Stomach (tissue), 9 donors: ENCODE results near the gene ENDOD1. TPM values are rescaled to one million over a fixed set of nuclear protein-coding genes. Genes with fewer than 3 reads are reported as not detected.

Source experiments
- DNase-seq, 2 donors: peaks; one replicate each; pipeline versions ENCODE4 v3.0.0 to v3.0.0-alpha.2; 2013 to 2019
- H3K27ac ChIP-seq, 5 donors: fragments of 200-600 bp in 4 of 5; sonication (generic) in 4 of 5; one replicate each; pipeline ENCODE4 v1.5.1; 2013 to 2019; ENCODE audit warnings: mild to moderate bottlenecking in 1 of 5, moderate library complexity in 1 of 5
- H3K27me3 ChIP-seq, 3 donors: fragments of 200-600 bp; sonication (generic); one replicate each; pipeline ENCODE4 v1.5.1; 2017 to 2019; ENCODE audit warnings: mixed run types in 1 of 3
- H3K36me3 ChIP-seq, 4 donors: fragments of 200-600 bp; sonication (generic); 1 replicate in 3 of 4; 2 replicates in 1 of 4; pipeline ENCODE4 v1.5.1; 2016 to 2019
- H3K4me1 ChIP-seq, 4 donors: fragments of 200-600 bp; sonication (generic); one replicate each; pipeline ENCODE4 v1.5.1; 2016 to 2019
- H3K4me3 ChIP-seq, 4 donors: fragments of 200-600 bp; sonication (generic) in 3 of 4; one replicate each; pipeline ENCODE4 v1.5.1; 2016 to 2019; ENCODE audit warnings: mild to moderate bottlenecking in 1 of 4
- H3K9me3 ChIP-seq, 4 donors: fragments of 200-600 bp; sonication (generic); one replicate each; pipeline ENCODE4 v1.5.1; 2016 to 2019
- EP300 ChIP-seq: sonication (generic); formaldehyde crosslinking; IDR thresholded peaks from one replicate; pipeline ENCODE4 v1.6.1; 2017; ENCODE audit warnings: antibody characterized with exemption
- POLR2A ChIP-seq, 4 donors: fragments of 450-650 bp; IDR thresholded peaks; one replicate each; pipeline ENCODE4 v1.6.1; 2016; ENCODE audit warnings: antibody characterized with exemption in 4 of 4, control low read depth in 2 of 4, mild to moderate bottlenecking in 1 of 4, moderate library complexity in 1 of 4
- POLR2AphosphoS5 ChIP-seq, 3 donors: sonication (generic); formaldehyde crosslinking; IDR thresholded peaks; one replicate each; pipeline ENCODE4 v1.6.1; 2016; ENCODE audit warnings: antibody characterized with exemption in 3 of 3
- WGBS, 5 donors: extraction: QIAGEN DNeasy Blood & Tissue Kit in 3 of 5; methylation state at CpG; one replicate each; pipeline versions ENCODE4 v1.1.5 to v1.1.7; 2013 to 2018; 5-methylcytosine and 5-hydroxymethylcytosine counted together
- intact Hi-C: fragments of 100-400 bp; cut with DNase I; formaldehyde crosslinking; loops from one replicate; pipeline ENCODE4 v1.15.1; 2023; ENCODE audit warnings: low total_unique reads
- polyA plus RNA-seq, 3 donors: library from polyadenylated mRNA; stranded (reverse); fragments of 200-250 nt; gene quantifications; one replicate each; pipeline ENCODE4 v1.2.3, GENCODE V29; 2013
- total RNA-seq, 5 donors: library from RNA; depleted of rRNA; stranded (reverse); fragments of >200 nt; gene quantifications; one replicate each; pipeline versions ENCODE4 v1.1.0 to v1.2.3, GENCODE V29; 2014 to 2016
- TF ChIP-seq, protein P1 (sequence below), 7 experiments: fragments of 450-650 bp in 4 of 7; fragments of 200-600 bp in 3 of 7; sonication (generic) in 3 of 7; IDR thresholded peaks; one replicate each; pipeline ENCODE4 v1.5.1; 2016 to 2019; ENCODE audit warnings: antibody characterized with exemption in 7 of 7, control low read depth in 2 of 7, mild to moderate bottlenecking in 1 of 7
- donor health status: healthy with polysubstance abuse.
- donor health status: Bipolar disorder and iron deficiency.
- donor health status: healthy.

The ENDOD1 gene
- total and polyA plus RNA-seq, 8 donors: 2.4 to 32.2 (median 14.9) TPM

DNA sequence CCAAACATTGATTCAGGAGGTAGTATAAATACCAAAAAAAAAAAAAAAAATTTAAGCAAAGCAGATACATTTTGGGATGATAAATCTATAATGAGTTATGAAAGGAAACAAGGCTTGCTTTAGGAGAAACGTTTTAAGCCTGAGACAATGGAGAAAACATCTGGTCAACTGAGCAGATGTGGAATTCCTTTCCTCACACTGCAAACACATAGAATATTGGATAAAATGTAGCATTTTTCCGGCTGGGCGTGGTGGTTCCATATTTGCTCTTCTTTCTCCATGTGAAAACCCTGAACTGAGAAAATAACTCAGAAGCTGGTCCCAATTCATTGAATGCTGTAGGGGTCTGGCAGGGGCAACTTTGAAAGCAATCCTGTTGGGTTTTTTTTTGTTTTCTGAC, 33.9 kb downstream of the ENDOD1 start:
- Histone ChIP-seq H3K4me3 (no peak overlapping the region), H3K9me3 (no peaks in the 10 kb centered on the region), H3K27ac (no peak overlapping the region), H3K27me3 (no peaks in the 10 kb centered on the region), H3K4me1 (peaks cover 0 to 13% (median 0%) of the 10 kb centered on the region in 4 donors), H3K36me3 (peaks cover 0 to 6% (median 5%) of the 10 kb centered on the region in 4 donors)
- intact Hi-C loops: no loop called here
- no peak for DNase-seq
- TF ChIP-seq POLR2AphosphoS5 (IDR thresholded peaks at IDR 0.05): no peak
- TF ChIP-seq EP300: no peak
- TF ChIP-seq, protein P1, sequence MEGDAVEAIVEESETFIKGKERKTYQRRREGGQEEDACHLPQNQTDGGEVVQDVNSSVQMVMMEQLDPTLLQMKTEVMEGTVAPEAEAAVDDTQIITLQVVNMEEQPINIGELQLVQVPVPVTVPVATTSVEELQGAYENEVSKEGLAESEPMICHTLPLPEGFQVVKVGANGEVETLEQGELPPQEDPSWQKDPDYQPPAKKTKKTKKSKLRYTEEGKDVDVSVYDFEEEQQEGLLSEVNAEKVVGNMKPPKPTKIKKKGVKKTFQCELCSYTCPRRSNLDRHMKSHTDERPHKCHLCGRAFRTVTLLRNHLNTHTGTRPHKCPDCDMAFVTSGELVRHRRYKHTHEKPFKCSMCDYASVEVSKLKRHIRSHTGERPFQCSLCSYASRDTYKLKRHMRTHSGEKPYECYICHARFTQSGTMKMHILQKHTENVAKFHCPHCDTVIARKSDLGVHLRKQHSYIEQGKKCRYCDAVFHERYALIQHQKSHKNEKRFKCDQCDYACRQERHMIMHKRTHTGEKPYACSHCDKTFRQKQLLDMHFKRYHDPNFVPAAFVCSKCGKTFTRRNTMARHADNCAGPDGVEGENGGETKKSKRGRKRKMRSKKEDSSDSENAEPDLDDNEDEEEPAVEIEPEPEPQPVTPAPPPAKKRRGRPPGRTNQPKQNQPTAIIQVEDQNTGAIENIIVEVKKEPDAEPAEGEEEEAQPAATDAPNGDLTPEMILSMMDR (IDR thresholded peaks at IDR 0.05): no peak
- TF ChIP-seq POLR2A (IDR thresholded peaks at IDR 0.05): no peak
- WGBS, 5 donors: 69 to 83% (median 80%) methylated on average over 3 of the region's 3 CpGs

DNA sequence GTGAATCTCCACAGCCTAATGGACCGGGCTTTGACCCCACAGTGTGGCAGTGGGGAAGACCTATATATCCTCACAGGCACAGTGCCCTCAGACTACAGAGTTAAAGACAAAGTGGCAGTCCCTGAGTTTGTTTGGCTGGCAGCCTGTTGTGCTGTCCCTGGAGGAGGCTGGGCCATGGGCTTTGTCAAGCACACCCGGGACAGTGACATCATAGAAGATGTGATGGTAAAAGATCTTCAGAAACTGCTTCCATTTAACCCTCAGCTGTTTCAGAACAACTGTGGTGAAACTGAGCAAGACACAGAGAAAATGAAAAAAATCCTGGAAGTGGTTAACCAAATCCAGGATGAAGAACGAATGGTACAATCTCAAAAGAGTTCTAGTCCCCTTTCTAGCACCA, 39.0 kb downstream of the ENDOD1 start:
- Histone ChIP-seq H3K36me3 (peaks cover 0 to 33% (median 18%) of the 10 kb centered on the region in 4 donors), H3K4me3 (no peak overlapping the region), H3K27me3 (no peaks in the 10 kb centered on the region), H3K27ac (no peak overlapping the region), H3K4me1 (no peaks in the 10 kb centered on the region), H3K9me3 (no peaks in the 10 kb centered on the region)
- intact Hi-C loops: no loop called here
- WGBS, 5 donors: 81 to 92% (median 88%) methylated on average over 3 of the region's 3 CpGs
- TF ChIP-seq, protein P1 (IDR thresholded peaks at IDR 0.05): no peak
- TF ChIP-seq POLR2AphosphoS5 (IDR thresholded peaks at IDR 0.05): no peak
- DNase-seq: no peak

DNA sequence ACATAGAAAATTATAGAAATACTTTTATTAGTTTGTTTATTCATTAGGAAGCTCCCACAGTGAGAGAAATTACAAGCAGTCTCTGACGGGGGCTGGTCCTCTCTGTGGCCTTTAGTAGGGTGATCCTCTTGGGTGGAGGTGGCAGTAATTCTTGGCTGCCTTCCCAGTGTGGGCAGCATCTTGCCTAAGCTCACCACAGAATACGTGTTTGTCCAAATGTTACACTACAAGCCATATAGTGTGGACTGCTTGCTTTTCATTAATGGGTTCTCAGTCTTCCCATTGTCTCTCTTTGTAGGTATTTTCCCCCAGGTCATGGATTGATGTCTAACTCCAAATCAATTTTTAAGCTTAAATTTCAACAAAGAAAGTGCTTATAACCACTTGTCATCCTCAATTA, 43.3 kb downstream of the ENDOD1 start:
- WGBS, 5 donors: 23 to 57% (median 43%) methylated on average over 2 of the region's 2 CpGs
- H3K9me3 ChIP-seq: no peaks in the 10 kb centered on the region
- no peak overlapping the region for H3K4me3 ChIP-seq
- peaks cover 0 to 33% (median 18%) of the 10 kb centered on the region in 4 donors for H3K36me3 ChIP-seq
- H3K27me3 ChIP-seq: no peaks in the 10 kb centered on the region
- DNase-seq: no peak
- intact Hi-C loops: no loop called here
- no peak for TF ChIP-seq POLR2AphosphoS5 (IDR thresholded peaks at IDR 0.05)
- TF ChIP-seq, protein P1 (IDR thresholded peaks at IDR 0.05): no peak
- no peak for TF ChIP-seq POLR2A (IDR thresholded peaks at IDR 0.05)
- no peak for TF ChIP-seq EP300
- H3K4me1 ChIP-seq: peaks cover 0 to 12% (median 5%) of the 10 kb centered on the region in 4 donors
- no peak overlapping the region for H3K27ac ChIP-seq

DNA sequence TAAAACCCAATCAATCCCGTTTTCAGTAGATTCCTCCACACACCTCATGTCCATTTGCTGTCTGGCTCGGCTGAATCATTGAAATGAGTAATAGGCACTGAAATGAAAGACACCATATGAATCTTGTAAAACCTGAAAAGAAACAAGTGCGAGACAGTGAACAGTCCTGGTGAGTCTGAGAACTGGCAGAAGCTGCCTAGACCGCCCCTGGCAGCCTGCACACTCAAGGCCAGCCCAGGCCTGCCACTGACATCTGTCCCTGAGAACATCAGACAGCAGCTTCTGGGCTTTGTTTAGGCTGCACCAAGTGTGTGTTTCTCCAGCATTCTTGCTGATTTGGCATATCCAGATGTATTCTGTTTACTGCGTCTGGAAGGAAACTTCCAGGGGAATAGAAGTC, 44.8 kb downstream of the ENDOD1 start:
- H3K36me3 ChIP-seq: peaks cover 0 to 18% (median 3%) of the 10 kb centered on the region in 4 donors
- no peak for DNase-seq
- intact Hi-C loops: no loop called here
- H3K9me3 ChIP-seq: no peaks in the 10 kb centered on the region
- H3K27ac ChIP-seq: no peak overlapping the region
- WGBS, 5 donors: 54 to 65% (median 60%) methylated on average over 5 of the region's 5 CpGs
- H3K4me3 ChIP-seq: no peak overlapping the region
- TF ChIP-seq, protein P1 (IDR thresholded peaks at IDR 0.05): no peak
- TF ChIP-seq POLR2A (IDR thresholded peaks at IDR 0.05) (no peak), EP300 (no peak), POLR2AphosphoS5 (IDR thresholded peaks at IDR 0.05) (no peak)
- H3K4me1 ChIP-seq: peaks cover 0 to 12% (median 5%) of the 10 kb centered on the region in 4 donors
- H3K27me3 ChIP-seq: no peaks in the 10 kb centered on the region
